Endometrial microvascular endothelial cells (primary cell): Measurements from ENCODE around the gene MSI2. TPM values are rescaled to one million over a fixed set of nuclear protein-coding genes. Genes with fewer than 3 reads are reported as not detected.

Experiments used
- in situ Hi-C: cut with HindIII; loops from 2 replicates; pipeline ENCODE4 v1.10.0; 2017; ENCODE audit warnings: low sequenced_read_pairs, low pct_unique_long_range_greater_than_20kb; ENCODE audit errors: inconsistent ontology term
- total RNA-seq: library from RNA; depleted of rRNA; stranded (reverse); fragments of >200 nt; gene quantifications from one replicate; pipeline ENCODE4 v1.2.3, GENCODE V29; 2015; ENCODE audit errors: inconsistent ontology term

Gene MSI2
- total RNA-seq, 1 donor from 2014 or later, result 19.2 TPM

DNA sequence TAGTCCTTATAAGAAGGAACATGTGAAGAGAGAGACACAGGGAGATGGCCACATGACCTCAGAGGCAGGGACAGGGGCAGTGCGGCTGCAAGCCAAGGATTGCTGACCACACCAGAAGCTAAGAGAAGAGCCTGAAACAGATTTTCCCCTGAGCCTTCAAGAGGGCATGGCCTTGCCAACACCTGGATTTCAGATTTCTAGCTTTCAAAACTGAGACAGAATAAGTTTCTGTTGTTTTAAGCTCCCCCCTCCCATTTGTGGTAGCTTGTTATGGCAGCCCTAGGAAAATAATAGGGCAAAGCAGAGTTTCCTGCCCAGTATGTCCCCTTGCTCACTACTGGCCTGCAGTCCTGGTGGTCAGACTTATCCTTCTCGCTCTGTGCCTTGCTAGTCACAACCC, 284.3 kb downstream of the MSI2 start:
- in situ Hi-C loops, result no loop called here

DNA sequence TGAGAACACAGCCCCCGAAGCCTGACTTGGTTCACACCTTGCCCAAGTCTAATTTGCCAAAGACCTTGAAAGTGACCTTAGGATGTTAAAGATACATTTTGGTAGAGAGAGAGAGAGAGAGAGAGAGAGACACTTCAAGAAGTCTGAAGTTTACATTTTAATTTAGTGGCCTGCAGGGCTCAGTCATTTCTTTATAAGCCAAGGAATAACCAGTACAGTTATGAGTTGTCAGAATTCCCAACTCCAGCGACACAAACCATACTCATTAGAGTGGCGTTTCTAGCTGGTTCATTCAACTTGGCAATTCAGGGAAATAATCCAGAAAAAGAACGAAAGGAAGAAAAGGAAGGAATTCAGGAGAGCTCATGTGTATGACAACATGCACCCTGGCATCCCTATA, 284.7 kb downstream of the MSI2 start:
- in situ Hi-C loops, result no loop called here

- in situ Hi-C loops, result no loop called here
Measured at GRCh38 chr17:57541472-57542394, 285.4 kb downstream of the MSI2 start.

GRCh38 chr17:57542510-57542909, 286.2 kb downstream of the MSI2 start:
- in situ Hi-C loops, result no loop called here

- in situ Hi-C loops, result no loop called here
Measured at GRCh38 chr17:57543230-57543629, 286.9 kb downstream of the MSI2 start.

- in situ Hi-C loops, result no loop called here
Measured at GRCh38 chr17:57544401-57544800, 288.1 kb downstream of the MSI2 start.

- in situ Hi-C loops, result no loop called here
Measured at GRCh38 chr17:57544834-57545463, 288.6 kb downstream of the MSI2 start.

GRCh38 chr17:57545731-57546342, 289.5 kb downstream of the MSI2 start:
- in situ Hi-C loops, result no loop called here

- in situ Hi-C loops, result no loop called here
Measured at GRCh38 chr17:57548421-57549410, 292.4 kb downstream of the MSI2 start.

- in situ Hi-C loops, result no loop called here
Measured at GRCh38 chr17:57549468-57549867, 293.1 kb downstream of the MSI2 start.

- in situ Hi-C loops, result no loop called here
Measured at GRCh38 chr17:57550016-57550415, 293.7 kb downstream of the MSI2 start.

GRCh38 chr17:57550668-57551315, 294.5 kb downstream of the MSI2 start:
- in situ Hi-C loops, result no loop called here

GRCh38 chr17:57551321-57552079, 295.2 kb downstream of the MSI2 start:
- in situ Hi-C loops, result no loop called here

GRCh38 chr17:57552114-57552624, 295.8 kb downstream of the MSI2 start:
- in situ Hi-C loops, result no loop called here

DNA sequence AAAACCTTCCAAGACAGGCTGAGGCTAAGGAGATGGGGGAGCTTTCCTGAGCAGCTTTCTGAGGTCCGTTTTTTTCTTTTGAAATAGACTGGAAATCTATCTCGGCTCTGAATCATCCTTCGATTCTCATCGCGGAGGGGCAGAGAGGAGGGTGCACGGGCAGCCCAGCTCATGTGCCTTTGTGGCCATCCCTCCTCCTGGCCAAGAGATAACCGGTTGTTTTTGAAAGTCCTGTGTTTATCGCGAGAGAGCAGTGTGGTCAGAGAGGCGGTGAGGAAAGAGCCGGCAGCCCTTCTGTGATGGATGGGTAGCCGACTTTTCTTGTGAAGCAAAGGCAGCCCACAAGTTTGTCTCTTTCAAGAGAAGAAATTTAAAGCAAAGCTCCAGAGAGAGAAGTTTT, 297.2 kb downstream of the MSI2 start:
- in situ Hi-C loops, result no loop called here

- in situ Hi-C loops, result no loop called here
Measured at GRCh38 chr17:57553991-57554825, 297.9 kb downstream of the MSI2 start.
